ENCODE data around the gene MARVELD3. TPM values are rescaled to one million over a fixed set of nuclear protein-coding genes. Genes with fewer than 3 reads are reported as not detected.
A peak's percentile ranks its signal among the peaks of the same experiment; 100 is the strongest.
"Not testable (repeated sequence)": the region's sequence is repeated elsewhere in the genome, so short reads cannot be mapped to it uniquely, and the experiment has no call there.

Gene MARVELD3, protein sequence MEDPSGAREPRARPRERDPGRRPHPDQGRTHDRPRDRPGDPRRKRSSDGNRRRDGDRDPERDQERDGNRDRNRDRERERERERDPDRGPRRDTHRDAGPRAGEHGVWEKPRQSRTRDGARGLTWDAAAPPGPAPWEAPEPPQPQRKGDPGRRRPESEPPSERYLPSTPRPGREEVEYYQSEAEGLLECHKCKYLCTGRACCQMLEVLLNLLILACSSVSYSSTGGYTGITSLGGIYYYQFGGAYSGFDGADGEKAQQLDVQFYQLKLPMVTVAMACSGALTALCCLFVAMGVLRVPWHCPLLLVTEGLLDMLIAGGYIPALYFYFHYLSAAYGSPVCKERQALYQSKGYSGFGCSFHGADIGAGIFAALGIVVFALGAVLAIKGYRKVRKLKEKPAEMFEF
- total RNA-seq (100 to 1,000 TPM in 1 of 5 donors, 10 to 100 TPM in 1, 1 to 10 TPM in 3; 1.2 to 480 (median 2.4) TPM), polyA plus RNA-seq (1 to 10 TPM; 1.6 to 4.2 (median 2.1) TPM)
- long read RNA-seq, donor 1, result 0 reads
- long read RNA-seq, donor 2, partial matches to known transcripts, result 0 of 4 reads
- long read RNA-seq, donor 2, other reads (novel, unspliced or antisense), result 0 of 4 reads
- long read RNA-seq, donor 3, partial matches to known transcripts, result 10 of 10 reads
- long read RNA-seq, donor 3, other reads (novel, unspliced or antisense), result 0 of 10 reads
- long read RNA-seq, donor 4, partial matches to known transcripts, result 0 of 1 reads
- long read RNA-seq, donor 4, other reads (novel, unspliced or antisense), result 0 of 1 reads
- long read RNA-seq, donor 5, partial matches to known transcripts, result 0 of 8 reads
- long read RNA-seq, donor 5, other reads (novel, unspliced or antisense), result 7 of 8 reads
- long read RNA-seq, donor 6, partial matches to known transcripts, result 0 of 7 reads
- long read RNA-seq, donor 6, other reads (novel, unspliced or antisense), result 0 of 7 reads
- long read RNA-seq, donor 7, transcript MARVELD3-201 (3 exons, 2,912 nt), result major isoform, 5 of 6 reads
- long read RNA-seq, donor 7, partial matches to known transcripts, result 0 of 6 reads
- long read RNA-seq, donor 7, other reads (novel, unspliced or antisense), result 0 of 6 reads
- long read RNA-seq, donor 8, partial matches to known transcripts, result 0 of 1 reads
- long read RNA-seq, donor 8, other reads (novel, unspliced or antisense), result 0 of 1 reads
- long read RNA-seq, donor 9, partial matches to known transcripts, result 0 of 2 reads
- long read RNA-seq, donor 9, other reads (novel, unspliced or antisense), result 0 of 2 reads
- long read RNA-seq, donor 10, partial matches to known transcripts, result 0 of 3 reads
- long read RNA-seq, donor 10, other reads (novel, unspliced or antisense), result 0 of 3 reads

DNA sequence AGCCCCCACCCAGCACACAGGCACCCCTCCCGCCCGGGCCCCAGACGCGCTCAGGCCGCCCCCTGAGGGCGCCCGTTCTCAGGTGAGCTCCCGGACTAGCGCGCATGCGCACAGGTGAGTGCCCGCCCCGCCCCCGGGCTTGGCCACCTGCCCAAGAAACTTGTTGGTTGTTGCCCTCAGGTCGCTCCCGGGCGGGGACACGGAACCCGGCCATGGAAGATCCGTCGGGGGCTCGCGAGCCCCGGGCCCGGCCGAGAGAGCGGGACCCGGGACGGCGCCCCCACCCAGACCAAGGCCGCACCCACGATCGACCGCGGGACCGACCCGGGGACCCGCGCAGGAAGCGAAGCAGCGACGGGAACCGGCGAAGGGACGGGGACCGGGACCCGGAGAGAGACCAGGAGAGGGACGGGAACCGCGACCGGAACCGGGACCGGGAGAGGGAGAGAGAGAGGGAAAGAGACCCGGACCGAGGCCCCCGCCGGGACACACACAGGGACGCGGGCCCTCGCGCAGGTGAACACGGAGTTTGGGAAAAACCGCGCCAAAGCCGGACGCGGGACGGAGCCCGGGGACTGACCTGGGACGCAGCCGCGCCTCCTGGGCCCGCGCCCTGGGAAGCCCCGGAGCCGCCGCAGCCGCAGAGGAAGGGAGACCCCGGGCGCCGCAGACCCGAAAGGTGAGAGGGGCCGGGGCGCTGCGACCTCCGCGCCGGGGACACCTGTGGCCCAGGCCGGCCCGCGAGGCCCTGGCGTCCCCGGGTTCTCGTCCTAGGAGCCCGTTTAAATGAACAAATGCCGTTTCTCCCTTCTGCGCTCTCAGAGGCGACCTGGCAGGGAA, at the start of gene MARVELD3:
Gene MARVELD3 (plus strand): TSS at position 167 of the 840 bp plus-strand sequence. CDS start 46 bp downstream, at position 213.
- Histone ChIP-seq H3K27ac (peak within 1 kb of the TSS in 2 of 5 donors; percentile 41 to 57), H3K36me3 (no peaks in the 10 kb centered on the region), H3K4me3 (peak within 1 kb of the TSS; percentile 47 to 79 (median 50)), H3K4me1 (peaks cover 12 to 26% (median 18%) of the 10 kb centered on the region in 4 donors), H3K27me3 (peaks cover 0 to 54% (median 24%) of the 10 kb centered on the region in 3 donors), H3K9me3 (peaks cover 0 to 3% (median 0%) of the 10 kb centered on the region in 4 donors)
- DNase-seq, result peak; percentile 92 to 93
- intact Hi-C loops (cut with DNase I; ENCODE audit: low total_unique reads), result loop anchor here (10.0 kb wide), 1 partner anchor 211 kb away; no protein-coding TSS in a partner anchor
- 0 to 2% (median 1%) methylated on average over 34 to 98 of the region's 98 CpGs for WGBS, 5 donors
- no peak for TF ChIP-seq POLR2A (IDR thresholded peaks at IDR 0.05)
- TF ChIP-seq, protein P1, sequence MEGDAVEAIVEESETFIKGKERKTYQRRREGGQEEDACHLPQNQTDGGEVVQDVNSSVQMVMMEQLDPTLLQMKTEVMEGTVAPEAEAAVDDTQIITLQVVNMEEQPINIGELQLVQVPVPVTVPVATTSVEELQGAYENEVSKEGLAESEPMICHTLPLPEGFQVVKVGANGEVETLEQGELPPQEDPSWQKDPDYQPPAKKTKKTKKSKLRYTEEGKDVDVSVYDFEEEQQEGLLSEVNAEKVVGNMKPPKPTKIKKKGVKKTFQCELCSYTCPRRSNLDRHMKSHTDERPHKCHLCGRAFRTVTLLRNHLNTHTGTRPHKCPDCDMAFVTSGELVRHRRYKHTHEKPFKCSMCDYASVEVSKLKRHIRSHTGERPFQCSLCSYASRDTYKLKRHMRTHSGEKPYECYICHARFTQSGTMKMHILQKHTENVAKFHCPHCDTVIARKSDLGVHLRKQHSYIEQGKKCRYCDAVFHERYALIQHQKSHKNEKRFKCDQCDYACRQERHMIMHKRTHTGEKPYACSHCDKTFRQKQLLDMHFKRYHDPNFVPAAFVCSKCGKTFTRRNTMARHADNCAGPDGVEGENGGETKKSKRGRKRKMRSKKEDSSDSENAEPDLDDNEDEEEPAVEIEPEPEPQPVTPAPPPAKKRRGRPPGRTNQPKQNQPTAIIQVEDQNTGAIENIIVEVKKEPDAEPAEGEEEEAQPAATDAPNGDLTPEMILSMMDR (IDR thresholded peaks at IDR 0.05), result no peak
- no peak for TF ChIP-seq EP300 (IDR thresholded peaks at IDR 0.05)
- no peak for TF ChIP-seq POLR2AphosphoS5 (IDR thresholded peaks at IDR 0.05)

DNA sequence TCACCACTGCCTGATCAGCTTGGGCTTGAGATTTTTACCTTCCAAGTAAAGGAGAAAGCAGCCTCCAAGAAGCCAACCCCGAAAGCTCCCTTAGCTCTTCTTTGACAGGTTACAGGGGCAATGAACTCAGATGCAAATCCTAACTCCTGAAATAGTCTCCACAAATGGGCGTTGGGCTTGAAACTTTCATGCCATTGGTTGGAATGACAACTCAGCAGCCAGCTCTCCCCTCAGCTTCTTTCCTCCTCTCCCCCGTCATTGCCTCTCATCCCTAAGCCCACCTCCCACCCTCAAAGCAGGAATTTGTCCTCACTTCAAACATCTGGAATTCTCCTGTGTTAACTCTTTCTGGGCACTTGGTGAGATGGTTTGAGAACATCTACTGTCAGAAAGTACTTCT, 49.0 kb upstream of the MARVELD3 start, which contains the start of gene TAT:
Gene TAT (minus strand): TSS at position 122 of the 400 bp plus-strand sequence. CDS start 677 bp downstream, outside the sequence.
- TF ChIP-seq, protein P1 (IDR thresholded peaks at IDR 0.05), result no peak
- TF ChIP-seq POLR2A (IDR thresholded peaks at IDR 0.05) (no peak), EP300 (IDR thresholded peaks at IDR 0.05) (no peak), POLR2AphosphoS5 (IDR thresholded peaks at IDR 0.05) (no peak)
- Histone ChIP-seq H3K27me3 (peaks cover 0 to 6% (median 0%) of the 10 kb centered on the region in 3 donors), H3K4me3 (no peak within 1 kb of the TSS), H3K36me3 (no peaks in the 10 kb centered on the region), H3K27ac (no peak within 1 kb of the TSS), H3K4me1 (no peaks in the 10 kb centered on the region), H3K9me3 (no peaks in the 10 kb centered on the region)
- no peak for DNase-seq
- intact Hi-C loops (cut with DNase I; ENCODE audit: low total_unique reads), result no loop called here
- 19 to 34% (median 27%) methylated on average over 3 of the region's 3 CpGs for WGBS, 5 donors

DNA sequence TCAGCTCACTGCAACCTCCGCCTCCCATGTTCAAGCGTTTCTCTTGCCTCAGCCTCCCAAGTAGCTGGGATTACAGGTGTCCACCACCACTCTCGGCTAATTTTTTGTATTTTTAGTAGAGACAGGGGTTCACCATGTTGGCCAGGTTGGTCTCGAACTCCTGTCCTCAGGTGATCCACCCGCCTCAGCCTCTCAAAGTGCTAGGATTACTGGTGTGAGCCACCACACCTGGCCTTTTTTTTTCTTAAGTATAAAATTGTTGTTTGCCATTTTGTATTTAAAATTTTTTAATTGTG, 43.5 kb upstream of the MARVELD3 start:
- WGBS, 5 donors, result 90 to 93% (median 91%) methylated on average over 5 of the region's 5 CpGs
- intact Hi-C loops (cut with DNase I; ENCODE audit: low total_unique reads), result not testable (repeated sequence)

More for the DNA sequence above, 43.5 kb upstream of the MARVELD3 start:
- H3K36me3 ChIP-seq, H3K9me3 ChIP-seq, H3K27ac ChIP-seq, H3K4me1 ChIP-seq, H3K27me3 ChIP-seq, DNase-seq, H3K4me3 ChIP-seq: not testable (repeated sequence)
